Left hindlimb (tissue), 1 donor: ENCODE measurements around the gene BRPF1.

Experiments used
- DNase-seq: peaks from one replicate; pipeline ENCODE4 v3.0.0-alpha.2; 2018

Gene BRPF1

DNA sequence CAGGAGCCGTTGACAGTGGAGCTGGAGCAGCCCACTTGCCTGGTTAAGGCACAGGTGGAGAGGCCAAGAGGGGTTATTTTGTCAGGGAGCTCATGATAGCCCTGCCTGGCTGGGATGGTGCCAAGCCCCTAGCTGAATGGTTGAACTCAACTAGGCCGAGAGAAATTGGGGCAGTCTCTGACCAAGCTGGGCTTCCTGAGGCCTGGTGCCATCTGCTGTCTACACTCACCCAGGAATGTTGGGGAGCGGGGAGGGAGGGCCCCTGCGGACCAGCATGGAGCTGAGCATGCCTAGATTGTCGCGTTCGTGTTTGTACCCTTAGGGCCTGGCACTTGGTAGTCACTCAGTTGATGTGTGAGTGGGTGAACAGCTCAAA is 1.2 kb downstream of the BRPF1 start:
- no peak for DNase-seq

- no peak for DNase-seq
These were observed 5.3 kb downstream of the BRPF1 start for GRCh38 chr3:9736831-9737230.

GRCh38 chr3:9739181-9739580 is 7.6 kb downstream of the BRPF1 start:
- DNase-seq: no peak

- no peak for DNase-seq
These were observed 11.0 kb downstream of the BRPF1 start for GRCh38 chr3:9742560-9742959.

- no peak for DNase-seq
These were observed 12.0 kb downstream of the BRPF1 start for GRCh38 chr3:9743548-9743947.

- no peak for DNase-seq
These were observed 12.6 kb downstream of the BRPF1 start for GRCh38 chr3:9744162-9744561.

DNA sequence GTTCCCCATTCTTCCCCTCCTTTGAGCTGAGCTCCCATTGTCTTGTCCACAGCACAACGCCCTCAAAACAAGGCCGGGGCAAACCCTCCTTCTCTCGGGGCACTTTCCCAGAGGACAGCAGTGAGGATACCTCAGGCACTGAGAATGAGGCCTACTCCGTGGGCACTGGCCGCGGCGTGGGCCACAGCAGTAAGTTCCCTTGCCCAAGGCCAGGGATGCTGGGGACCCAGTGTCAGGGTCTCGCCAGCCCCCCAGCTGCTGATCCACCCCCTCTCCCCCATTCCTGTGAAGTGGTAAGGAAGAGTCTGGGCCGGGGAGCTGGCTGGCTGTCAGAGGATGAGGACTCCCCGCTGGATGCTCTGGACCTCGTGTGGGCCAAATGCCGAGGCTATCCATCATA is 14.0 kb downstream of the BRPF1 start:
- no peak for DNase-seq

- no peak for DNase-seq
These were observed 14.8 kb downstream of the BRPF1 start for GRCh38 chr3:9746330-9746729.

GRCh38 chr3:9747267-9747666 is 15.7 kb downstream of the BRPF1 start:
- no peak for DNase-seq

GRCh38 chr3:9748031-9748430 is 16.5 kb downstream of the BRPF1 start:
- no peak for DNase-seq

- DNase-seq: no peak
These were observed 17.7 kb downstream of the BRPF1 start for GRCh38 chr3:9749296-9749644.

DNA sequence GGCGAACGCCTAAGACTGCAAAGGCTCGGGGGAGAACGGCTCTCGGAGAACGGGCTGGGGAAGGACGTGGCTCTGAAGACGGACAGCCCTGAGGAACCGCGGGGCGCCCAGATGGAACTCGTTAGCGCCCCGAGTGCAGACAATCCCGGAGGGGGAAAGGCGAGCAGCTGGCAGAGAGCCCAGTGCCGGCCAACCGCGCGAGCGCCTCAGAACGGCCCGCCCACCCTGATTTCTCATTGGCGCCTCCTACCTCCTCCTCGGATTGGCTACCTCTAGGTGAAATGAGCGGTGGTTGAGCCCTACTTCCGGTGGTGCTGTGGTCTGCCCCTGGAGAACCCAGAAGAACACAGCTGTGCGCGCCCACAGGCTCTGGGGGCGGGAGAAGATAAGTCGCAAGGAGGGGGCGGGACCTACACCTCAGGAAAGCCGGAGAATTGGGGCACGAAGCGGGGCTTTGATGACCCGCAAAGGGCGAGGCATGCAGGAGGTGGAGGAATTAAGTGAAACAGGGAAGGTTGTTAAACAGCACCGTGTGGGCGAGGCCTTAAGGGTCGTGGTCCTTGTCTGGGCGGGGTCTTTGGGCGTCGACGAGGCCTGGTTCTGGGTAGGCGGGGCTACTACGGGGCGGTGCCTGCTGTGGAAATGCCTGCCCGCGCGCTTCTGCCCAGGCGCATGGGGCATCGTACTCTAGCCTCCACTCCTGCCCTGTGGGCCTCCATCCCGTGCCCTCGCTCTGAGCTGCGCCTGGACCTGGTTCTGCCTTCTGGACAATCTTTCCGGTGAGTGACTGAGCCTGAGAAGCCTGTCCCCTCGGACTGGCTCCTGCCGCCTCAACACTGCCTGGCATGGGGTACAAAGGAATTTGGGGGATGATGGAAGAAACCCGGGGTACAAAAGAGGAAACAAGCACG is 18.4 kb downstream of the BRPF1 start, which contains the start of gene OGG1:
Gene OGG1 (plus strand): TSS at position 308 of the 911 bp plus-strand sequence. CDS start 335 bp downstream, at position 643.
- peak; percentile 98 for DNase-seq

DNA sequence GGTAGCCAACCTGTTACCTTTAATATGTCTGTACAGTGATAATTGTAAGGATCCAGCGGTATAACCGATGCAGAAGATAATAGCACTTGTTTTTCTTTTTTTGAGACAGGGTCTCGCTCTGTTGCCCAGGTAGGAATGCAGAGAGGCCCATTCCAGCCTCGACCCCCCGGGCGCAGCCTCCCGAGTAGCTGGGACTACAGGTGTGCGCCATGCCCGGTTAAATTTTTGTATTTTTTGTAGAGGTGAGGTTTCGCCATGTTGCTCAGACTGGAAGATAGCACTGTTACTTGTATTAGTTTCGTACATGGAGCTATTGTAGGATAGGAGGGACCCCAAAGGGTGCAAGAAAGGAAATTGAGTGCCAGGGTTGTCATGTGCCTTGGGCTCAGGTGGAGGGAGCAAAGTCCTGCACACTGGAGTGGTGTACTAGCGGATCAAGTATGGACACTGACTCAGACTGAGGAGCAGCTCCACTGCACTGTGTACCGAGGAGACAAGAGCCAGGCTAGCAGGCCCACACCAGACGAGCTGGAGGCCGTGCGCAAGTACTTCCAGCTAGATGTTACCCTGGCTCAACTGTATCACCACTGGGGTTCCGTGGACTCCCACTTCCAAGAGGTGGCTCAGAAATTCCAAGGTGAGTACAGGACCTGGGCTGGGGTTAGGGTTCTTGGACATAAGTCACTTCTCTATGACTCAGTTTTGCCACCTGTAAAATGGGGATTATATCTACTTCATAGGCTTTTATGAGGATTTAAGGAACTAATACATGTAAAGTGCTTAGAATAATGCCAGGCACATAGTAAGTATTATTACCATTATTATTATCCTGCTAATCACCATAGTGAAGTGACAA is 19.2 kb downstream of the BRPF1 start:
- DNase-seq: no peak

- no peak for DNase-seq
These were observed 23.1 kb downstream of the BRPF1 start for GRCh38 chr3:9754678-9755077.

GRCh38 chr3:9757427-9757826 is 25.9 kb downstream of the BRPF1 start:
- DNase-seq: no peak

GRCh38 chr3:9760779-9761505 is 29.4 kb downstream of the BRPF1 start:
- no peak for DNase-seq

DNA sequence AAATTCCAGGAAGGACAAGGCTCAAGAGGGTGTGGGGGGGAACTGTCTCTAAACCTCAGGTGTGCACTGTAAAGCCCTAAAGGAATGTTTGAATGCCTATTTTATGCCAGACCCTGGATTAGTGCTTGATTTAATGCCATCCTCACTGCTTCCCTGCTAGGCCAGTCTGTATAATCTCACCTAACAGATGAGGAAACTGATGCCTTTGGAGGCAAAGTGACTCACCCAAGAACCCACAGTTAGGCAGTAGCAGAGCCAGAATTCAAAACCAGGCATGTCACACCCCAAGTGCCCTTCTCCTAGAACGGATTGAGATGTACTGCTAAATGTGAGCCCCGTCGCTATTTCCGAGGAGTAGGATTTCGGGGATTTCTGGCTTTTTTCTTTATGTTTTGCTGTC is 30.4 kb downstream of the BRPF1 start:
- no peak for DNase-seq

DNA sequence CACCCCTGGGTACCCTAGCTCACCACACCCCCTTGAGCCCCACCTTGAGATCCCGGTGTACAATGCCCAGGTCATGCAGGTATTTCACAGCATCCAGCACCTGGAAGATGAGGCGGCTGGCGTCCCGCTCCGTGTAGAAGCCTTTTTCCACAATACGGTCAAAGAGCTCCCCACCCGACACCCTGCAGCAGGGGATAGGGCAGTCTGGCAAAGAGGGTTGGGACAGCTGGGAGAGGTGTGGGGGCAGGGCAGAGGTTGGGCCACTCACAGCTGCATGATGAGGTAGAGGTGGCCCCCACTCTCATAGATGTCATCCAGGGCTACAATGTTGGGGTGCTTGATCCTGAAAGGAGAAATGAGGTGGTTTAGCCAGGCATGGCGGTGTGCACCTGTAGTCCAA is 31.3 kb downstream of the BRPF1 start:
- DNase-seq: no peak

- DNase-seq: no peak
These were observed 34.3 kb downstream of the BRPF1 start for GRCh38 chr3:9765865-9766264.

DNA sequence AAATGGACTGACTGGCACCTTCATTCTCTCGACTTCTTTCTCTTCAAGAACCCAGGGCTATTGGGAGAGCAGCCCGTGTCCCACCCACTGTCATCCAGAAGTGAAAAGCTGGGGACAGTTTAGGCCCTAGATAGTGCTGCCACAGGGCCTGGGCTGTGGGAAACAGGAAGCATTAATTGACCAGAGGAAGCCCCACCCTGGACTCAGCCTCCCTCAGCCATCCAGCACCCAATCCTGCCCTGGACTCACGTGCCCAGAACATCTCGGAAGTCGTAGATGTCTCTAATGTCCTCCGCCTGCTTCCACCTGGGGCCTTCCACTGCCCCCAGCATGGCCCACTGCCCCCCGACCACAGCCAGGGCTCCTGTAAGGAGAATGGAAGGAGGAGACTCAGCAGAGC is 35.9 kb downstream of the BRPF1 start:
- no peak for DNase-seq

DNA sequence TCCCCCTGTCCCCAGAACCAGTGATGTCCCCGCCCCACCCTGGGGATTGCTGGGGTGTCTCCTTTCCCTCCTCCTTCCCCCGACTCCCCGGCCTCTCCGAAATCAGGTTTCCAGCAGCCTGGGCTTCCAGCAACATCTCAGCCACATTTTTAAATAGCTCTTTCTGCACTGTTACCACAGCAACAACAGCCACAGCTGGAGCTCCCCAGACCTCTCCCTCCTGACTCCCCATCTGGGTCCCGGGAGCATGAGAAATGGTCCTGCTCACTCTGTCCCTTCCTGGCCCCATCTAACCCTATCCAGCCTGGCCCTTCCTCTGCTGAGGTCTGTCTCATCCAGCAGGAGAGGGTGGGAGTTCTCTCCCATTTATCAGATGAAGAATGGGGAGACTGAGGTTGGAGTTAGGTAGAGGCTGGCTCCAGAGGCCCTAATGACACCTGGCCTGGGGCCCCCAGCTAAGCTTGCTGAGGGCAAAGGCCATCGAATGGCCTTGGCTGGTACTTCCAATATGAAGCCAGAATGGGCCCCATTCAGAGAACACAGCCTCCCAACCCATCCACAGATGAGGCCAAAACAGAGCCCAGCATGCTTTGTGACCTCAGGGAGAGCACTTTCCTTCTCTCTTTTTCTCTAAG is 36.7 kb downstream of the BRPF1 start:
- no peak for DNase-seq

- no peak for DNase-seq
These were observed 37.5 kb downstream of the BRPF1 start for GRCh38 chr3:9769012-9769411.
